H1 (cell line): ENCODE results near the gene TTPAL. TPM values are rescaled to one million over a fixed set of nuclear protein-coding genes. Genes with fewer than 3 reads are reported as not detected.

ENCODE experiments used
- ATF2 ChIP-seq: IDR thresholded peaks from 2 replicates; pipeline ENCODE4 v1.6.1; 2012; ENCODE audit warnings: low read length, inconsistent platforms
- CEBPB ChIP-seq: IDR thresholded peaks from 2 replicates; pipeline ENCODE4 v1.6.1; 2012; ENCODE audit warnings: low read depth, low read length
- HDAC2 ChIP-seq, 2 experiments: fragments of 300-600 bp in 1 of 2; sonication (generic) in 1 of 2; IDR thresholded peaks; 2 replicates each; pipeline ENCODE4 v1.6.1; 2011 to 2012; ENCODE audit warnings: low read depth in 2 of 2, low read length in 2 of 2, mild to moderate bottlenecking in 2 of 2, moderate library complexity in 2 of 2, borderline replicate concordance in 1 of 2, inconsistent platforms in 1 of 2
- NRF1 ChIP-seq: IDR thresholded peaks from 2 replicates; pipeline ENCODE4 v1.6.1; 2011; ENCODE audit warnings: mild to moderate bottlenecking, low read depth, low read length, improper control_type of control experiment
- RNF2 ChIP-seq: fragments of 200-900, 300-1000 bp; sonication (generic); IDR thresholded peaks from 2 replicates; pipeline ENCODE4 v1.7.1; 2016; ENCODE audit warnings: borderline replicate concordance, low read depth, mild to moderate bottlenecking, antibody characterized with exemption, low read length; ENCODE audit not compliant: poor library complexity, severe bottlenecking; ENCODE audit errors: missing control alignments
- SIRT6 ChIP-seq: IDR thresholded peaks from one replicate; pipeline ENCODE4 v1.7.1; 2012; ENCODE audit warnings: low read length, inconsistent platforms
- SIX5 ChIP-seq: IDR thresholded peaks from 2 replicates; pipeline ENCODE4 v1.6.1; 2011; ENCODE audit warnings: mild to moderate bottlenecking, low read depth, low read length
- SP2 ChIP-seq: IDR thresholded peaks from 2 replicates; pipeline ENCODE4 v1.6.1; 2012; ENCODE audit warnings: mild to moderate bottlenecking, low read length, inconsistent platforms
- TBP ChIP-seq: IDR thresholded peaks from 2 replicates; pipeline ENCODE4 v1.6.1; 2011; ENCODE audit warnings: low read depth, low read length, improper control_type of control experiment
- polyA plus RNA-seq, 7 experiments: library from polyadenylated mRNA; depleted of rRNA in 3 of 7; stranded (reverse) in 5 of 7; unstranded in 2 of 7; fragments of >200 nt in 5 of 7; fragments of 200-250 nt in 2 of 7; gene quantifications; 1 replicate in 5 of 7; 2 replicates in 1 of 7; 4 replicates in 1 of 7; pipeline versions ENCODE4 v1.2.1 to v1.2.3, GENCODE V29; 2011 to 2013; ENCODE audit warnings: missing spikeins in 2 of 7, mixed read lengths in 2 of 7
- total RNA-seq: library from RNA; stranded (reverse); fragmentation: NEBNext Ultra II Directional; extraction: Animal tissue kit (Norgen Biotek cat#: 25700); gene quantifications from 2 replicates; pipeline ENCODE4 v1.2.1, GENCODE V29; 2021

The TTPAL gene
- total and polyA plus RNA-seq, 2 of the 8 experiments (the other 6 are each of a cell fraction or from before 2014, with no cell fraction given) = 2.8 to 14.0 TPM

GRCh38 chr20:44495802-44496481 is 20.3 kb downstream of the TTPAL start (continued):
- TF ChIP-seq SIX5 (no peak), HDAC2 (IDR thresholded peaks at IDR 0.05; ENCODE audit: borderline replicate concordance in 1 of 2, low read depth in 2 of 2, low read length in 2 of 2) (no peak), SIRT6 (no peak), ATF2 (no peak), RNF2 (no peak), TBP (no peak), NRF1 (no peak), CEBPB (no peak), SP2 (no peak)
